Dermis microvascular lymphatic vessel endothelial cell (primary cell): ENCODE results near the gene MVD. TPM values are rescaled to one million over a fixed set of nuclear protein-coding genes. Genes with fewer than 3 reads are reported as not detected.

Source experiments
- DNase-seq, 2 donors: peaks; one replicate each; pipeline versions ENCODE4 v3.0.0 to v3.0.0-alpha.2; 2010; ENCODE audit warnings: low read depth in 2 of 2
- total RNA-seq: library from RNA; depleted of rRNA; stranded (reverse); fragments of >200 nt; gene quantifications from 2 replicates; pipeline ENCODE4 v1.2.1, GENCODE V29; 2014

MVD gene
- total RNA-seq, 1 donor from 2014 or later = 59.7 TPM

- no peak for DNase-seq
These were observed 19.8 kb downstream of the MVD start for GRCh38 chr16:88642881-88643643.

GRCh38 chr16:88640498-88641247 lies 22.2 kb downstream of the MVD start:
- DNase-seq = no peak

- no peak for DNase-seq
These were observed 22.8 kb downstream of the MVD start for GRCh38 chr16:88640039-88640495.

GRCh38 chr16:88639231-88640038 lies 23.5 kb downstream of the MVD start:
- DNase-seq = no peak

- DNase-seq = no peak
These were observed 24.3 kb downstream of the MVD start, which contains the start of gene IL17C for GRCh38 chr16:88638323-88639230. TSS of gene IL17C (plus strand) at chr16:88638572. CDS start at chr16:88638642, 70 bp downstream.

- DNase-seq = no peak
These were observed 26.2 kb downstream of the MVD start for GRCh38 chr16:88636488-88637265.

GRCh38 chr16:88635671-88636319 lies 27.1 kb downstream of the MVD start:
- DNase-seq = no peak

- no peak for DNase-seq
These were observed 27.8 kb downstream of the MVD start for GRCh38 chr16:88634994-88635670.

GRCh38 chr16:88634141-88634993 lies 28.5 kb downstream of the MVD start:
- peak in 1 of 2 donors; percentile 46 for DNase-seq

- DNase-seq = peak; percentile 55 to 60
These were observed 29.2 kb downstream of the MVD start for GRCh38 chr16:88633684-88634140.

- no peak for DNase-seq
These were observed 30.3 kb downstream of the MVD start for GRCh38 chr16:88632587-88632930.

- no peak for DNase-seq
These were observed 30.8 kb downstream of the MVD start for GRCh38 chr16:88631920-88632586.

GRCh38 chr16:88631384-88631783 lies 31.5 kb downstream of the MVD start:
- no peak for DNase-seq

GRCh38 chr16:88630941-88631340 lies 31.9 kb downstream of the MVD start:
- DNase-seq = no peak

GRCh38 chr16:88630433-88630832 lies 32.5 kb downstream of the MVD start:
- no peak for DNase-seq

GRCh38 chr16:88629835-88630234 lies 33.1 kb downstream of the MVD start:
- no peak for DNase-seq

- peak; percentile 46 to 58 for DNase-seq
These were observed 34.3 kb downstream of the MVD start for GRCh38 chr16:88628512-88628974.
